ENCODE results near the gene PTBP2.
A peak's percentile ranks its signal among the peaks of the same experiment; 100 is the strongest.

PTBP2 gene

GRCh38 chr1:96721416-96722160 lies at the start of gene PTBP2:
Gene PTBP2, plus strand, starts transcription at chr1:96721784. Its CDS starts 81 bp downstream, at chr1:96721865.
- peak; percentile 59 for DNase-seq

- no peak for DNase-seq
Observed at GRCh38 chr1:96674915-96675314, 46.7 kb upstream of the PTBP2 start.

GRCh38 chr1:96682056-96682455 lies 39.5 kb upstream of the PTBP2 start:
- DNase-seq: no peak

- no peak for DNase-seq
Observed at GRCh38 chr1:96683931-96684330, 37.7 kb upstream of the PTBP2 start.

GRCh38 chr1:96684744-96685143 lies 36.8 kb upstream of the PTBP2 start:
- no peak for DNase-seq

DNA sequence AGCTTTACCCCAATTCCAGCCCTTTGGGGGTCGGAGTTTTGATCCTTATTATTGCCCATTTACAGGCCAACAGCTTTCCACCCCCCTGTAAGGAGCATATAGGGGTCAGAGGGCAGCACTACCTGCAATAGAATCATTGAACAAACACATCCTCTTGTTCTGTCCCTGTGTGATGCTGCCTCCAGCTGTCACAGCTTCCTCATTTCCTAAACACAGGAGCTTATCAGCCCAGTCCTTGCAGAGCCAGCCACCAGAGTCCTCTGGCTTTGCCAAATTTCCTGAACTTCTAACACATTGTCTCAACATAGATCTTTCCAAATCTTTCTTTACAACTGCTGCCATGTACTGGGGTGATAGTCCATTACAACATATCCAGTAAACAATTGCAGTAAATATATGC lies 32.8 kb upstream of the PTBP2 start:
- no peak for DNase-seq

GRCh38 chr1:96695954-96696353 lies 25.6 kb upstream of the PTBP2 start:
- no peak for DNase-seq

DNA sequence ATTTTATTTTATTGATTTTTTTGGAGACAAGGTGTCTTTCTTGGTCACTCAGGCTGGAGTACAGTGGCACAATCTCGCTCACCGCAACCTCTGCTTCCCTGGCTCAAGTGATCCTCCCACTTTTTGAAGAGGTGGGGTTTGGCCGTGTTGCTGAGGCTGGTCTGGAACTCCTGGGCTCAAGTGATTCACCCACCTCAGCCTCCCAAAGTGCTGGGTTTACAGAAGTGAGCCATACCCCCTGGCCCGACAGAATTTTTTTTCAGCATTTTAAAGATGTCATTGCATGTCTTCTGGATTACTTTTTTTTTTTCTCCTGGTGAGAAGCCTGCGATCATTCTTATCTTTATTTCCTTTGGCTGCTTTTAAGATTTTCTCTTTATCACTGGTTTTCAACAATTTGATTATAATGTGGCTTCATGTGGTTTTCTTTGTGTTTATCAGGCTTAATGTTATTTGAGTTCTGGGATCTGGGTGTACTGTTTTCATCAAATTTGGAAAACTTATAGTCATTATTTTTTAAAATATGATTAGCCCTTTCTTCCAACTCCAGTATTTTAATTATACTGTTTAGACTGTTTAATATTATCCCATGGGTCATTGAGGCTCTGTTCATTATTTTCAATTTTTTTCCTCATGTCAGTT lies 23.1 kb upstream of the PTBP2 start:
- DNase-seq: no peak

DNA sequence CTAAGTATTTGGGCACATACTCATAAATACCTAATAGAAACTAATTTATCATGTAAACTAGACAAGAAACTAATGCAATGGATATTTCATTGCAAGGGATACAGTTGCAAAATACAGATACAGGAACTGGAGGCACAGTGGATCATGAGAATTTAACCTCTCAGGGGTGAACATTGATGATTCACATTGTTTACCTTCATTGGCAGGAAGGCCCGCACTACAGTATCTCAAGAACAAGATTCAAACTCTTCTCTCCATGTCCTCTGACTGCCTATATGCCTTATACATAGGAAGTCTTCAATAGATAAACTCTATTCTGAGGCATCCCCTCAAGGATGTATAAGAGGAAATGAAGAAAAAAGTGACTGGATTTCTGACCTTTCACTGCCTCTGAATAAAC lies 18.4 kb upstream of the PTBP2 start:
- DNase-seq: no peak

- no peak for DNase-seq
Observed at GRCh38 chr1:96707023-96707422, 14.6 kb upstream of the PTBP2 start.

DNA sequence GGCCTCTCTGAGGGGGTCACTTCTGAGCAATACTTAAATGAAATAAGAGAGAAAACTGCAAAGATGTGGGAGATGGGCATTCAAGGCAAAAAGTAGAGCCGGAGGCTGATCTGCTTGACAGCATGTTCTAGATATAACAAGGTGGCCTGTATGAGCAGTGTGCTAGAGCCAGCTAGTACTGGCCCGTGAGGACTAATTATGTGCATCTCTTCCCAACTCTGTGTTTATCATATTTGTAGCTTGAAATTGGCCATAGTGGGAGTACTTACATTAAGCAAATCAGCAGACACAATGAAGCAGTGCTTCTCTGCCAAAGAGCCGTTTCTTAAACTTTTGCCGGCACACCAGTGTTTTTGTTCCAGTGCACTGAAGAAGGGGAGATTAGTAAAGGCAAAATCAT lies 13.1 kb upstream of the PTBP2 start:
- no peak for DNase-seq

DNA sequence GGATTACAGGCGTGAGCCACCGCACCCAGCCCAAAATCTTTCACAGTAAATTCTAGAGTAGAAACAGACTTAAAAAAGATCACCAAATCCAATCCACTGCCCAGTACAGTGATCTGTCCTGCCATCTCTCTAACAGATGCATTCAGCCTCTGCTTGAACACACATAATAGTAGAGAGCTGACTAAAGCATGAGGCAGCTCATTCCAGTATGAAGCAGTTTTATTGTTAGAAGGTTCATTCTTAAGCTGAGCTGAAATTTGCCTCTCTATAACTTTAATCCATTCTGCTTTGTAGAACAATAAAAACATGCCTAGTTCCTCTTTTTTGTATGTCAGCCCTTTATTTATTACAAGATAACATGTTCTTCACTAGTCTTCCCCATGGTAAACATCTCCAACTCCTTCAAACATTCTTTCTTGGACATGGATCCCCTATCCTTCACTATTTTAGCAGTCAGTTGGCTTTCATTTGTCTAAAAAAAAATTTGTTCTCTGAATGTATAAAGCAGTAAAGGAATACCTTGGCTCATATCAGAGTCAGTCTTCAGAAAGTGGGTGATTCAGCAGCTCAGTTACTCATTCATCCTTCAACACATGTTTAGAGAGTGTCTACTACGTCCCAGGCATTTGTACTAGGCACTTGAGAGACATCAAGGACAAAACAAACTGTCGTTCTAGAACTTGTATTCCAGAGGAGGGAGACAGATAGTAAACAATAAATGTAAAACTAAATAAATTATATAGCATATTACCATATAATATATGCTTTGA lies 10.7 kb upstream of the PTBP2 start:
- no peak for DNase-seq

- no peak for DNase-seq
Observed at GRCh38 chr1:96713649-96714048, 7.9 kb upstream of the PTBP2 start.

- DNase-seq: no peak
Observed at GRCh38 chr1:96714881-96715280, 6.7 kb upstream of the PTBP2 start.

- no peak for DNase-seq
Observed at GRCh38 chr1:96715482-96715881, 6.1 kb upstream of the PTBP2 start.

DNA sequence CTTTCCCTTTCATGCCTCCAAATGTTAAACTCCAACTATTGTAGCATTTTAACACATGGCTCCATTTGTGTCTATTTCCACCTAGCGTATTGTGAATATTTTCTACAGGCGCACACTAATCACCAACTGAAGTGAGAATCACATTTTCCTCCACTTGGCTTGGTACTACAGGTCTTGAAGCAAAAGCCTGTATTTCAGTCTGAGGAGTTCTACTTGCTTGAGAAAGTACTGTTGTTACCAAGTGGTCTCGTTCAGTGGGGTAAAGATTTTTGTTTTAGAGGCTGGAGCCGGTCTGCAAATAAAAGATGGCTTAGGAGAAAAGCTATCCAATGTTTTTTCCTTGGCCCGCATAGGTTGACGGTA lies 550 bp upstream of the PTBP2 start:
- DNase-seq: peak; percentile 44

DNA sequence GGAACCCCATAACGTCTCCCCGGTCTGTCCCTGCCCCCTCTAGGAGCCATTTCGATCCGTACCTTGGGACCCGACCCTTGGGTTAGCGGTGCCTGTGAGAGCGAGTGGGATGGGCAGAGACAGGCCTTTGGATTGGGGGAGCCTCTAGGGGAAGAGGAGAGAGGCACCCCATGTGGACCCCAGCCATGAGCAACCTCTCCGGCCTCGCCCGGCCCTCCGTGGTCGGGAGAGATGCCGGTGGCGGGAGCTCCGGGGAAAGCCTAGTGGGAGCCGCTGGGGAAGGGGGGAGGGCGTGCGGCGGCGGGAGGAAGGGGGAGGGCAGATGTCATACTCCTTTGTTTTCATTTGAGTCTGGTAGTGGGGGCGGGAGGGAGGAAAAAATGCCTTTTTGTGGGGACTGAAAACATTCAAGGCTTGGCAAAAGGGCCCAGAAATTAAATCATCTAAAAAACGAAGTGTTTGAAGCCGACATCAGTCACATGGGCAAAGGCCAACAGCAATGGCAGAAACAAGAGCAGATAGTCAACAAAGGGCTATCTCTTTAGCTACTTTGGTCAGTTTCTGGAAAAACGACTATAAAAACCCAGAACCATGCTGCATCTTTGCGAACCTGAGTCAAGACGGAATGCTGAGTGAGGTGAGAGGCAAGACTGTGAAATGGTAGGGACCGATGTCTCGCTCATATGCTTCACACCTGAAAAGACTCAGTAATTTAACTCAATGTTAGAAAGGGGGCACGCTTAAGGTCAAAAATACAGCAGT lies 758 bp downstream of the PTBP2 start:
- peak; percentile 50 for DNase-seq

DNA sequence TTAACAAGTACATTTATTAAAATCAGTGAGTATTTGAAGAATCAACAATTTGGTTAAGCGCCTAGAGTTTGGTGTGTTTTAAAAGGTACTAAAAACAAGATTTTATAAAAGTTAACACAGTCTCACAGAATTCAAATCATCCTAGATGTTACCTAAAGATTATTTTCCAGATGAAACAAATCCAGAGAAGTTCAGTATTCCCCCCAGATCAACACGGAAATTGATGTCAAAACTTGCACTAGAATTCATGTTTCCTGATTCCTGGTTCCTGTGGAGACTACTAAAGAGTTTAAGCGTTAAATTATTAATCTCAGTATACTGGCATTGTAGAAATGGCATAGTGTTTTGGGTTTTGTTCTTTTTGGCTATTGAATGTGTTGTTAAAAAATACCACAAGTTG lies 1.4 kb downstream of the PTBP2 start:
- DNase-seq: no peak

GRCh38 chr1:96723377-96723776 lies 1.8 kb downstream of the PTBP2 start:
- no peak for DNase-seq

DNA sequence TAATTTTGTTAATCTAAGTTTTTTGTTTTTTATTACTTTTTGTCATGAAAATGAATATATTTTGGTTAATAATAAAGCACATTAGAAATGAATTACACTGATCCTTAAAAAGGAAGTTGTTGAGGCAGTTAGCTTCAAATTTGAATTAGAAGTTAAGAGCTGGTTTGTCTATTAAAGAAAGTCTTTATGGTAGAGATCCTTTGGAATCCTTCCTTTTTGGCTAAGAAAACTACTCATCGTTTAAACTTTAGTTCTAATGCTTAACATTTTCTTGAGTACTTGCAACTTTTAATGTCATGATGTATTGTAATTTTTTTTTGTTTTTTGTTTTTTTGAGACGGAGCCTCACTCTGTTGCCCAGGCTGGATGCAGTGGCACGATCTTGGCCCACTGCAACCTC lies 2.4 kb downstream of the PTBP2 start:
- no peak for DNase-seq

GRCh38 chr1:96727860-96728259 lies 6.3 kb downstream of the PTBP2 start:
- DNase-seq: no peak

GRCh38 chr1:96730574-96731298 lies 9.2 kb downstream of the PTBP2 start:
- DNase-seq: no peak

DNA sequence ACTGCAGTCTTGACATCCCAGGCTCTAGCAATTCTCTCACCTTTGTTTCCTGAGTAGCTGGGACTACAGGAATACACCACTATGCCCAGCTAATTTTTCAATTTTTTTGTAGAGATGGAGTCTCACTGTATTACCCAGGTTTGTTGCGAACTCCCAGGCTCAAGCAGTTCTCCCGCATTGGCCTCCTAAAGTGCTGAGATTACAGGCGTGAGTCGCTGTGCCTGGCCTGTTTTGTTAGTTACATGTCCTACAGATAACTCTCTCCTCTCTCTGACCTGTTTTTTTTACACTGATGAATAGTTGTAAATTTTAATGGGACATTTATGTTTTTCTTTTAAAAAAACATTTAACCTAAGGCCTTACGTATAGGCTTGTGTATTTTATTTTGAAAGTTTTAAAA lies 19.8 kb downstream of the PTBP2 start:
- DNase-seq: no peak
